RWPE2 (cell line): Measurements from ENCODE around the gene BLCAP.
"Not testable (repeated sequence)": the region's sequence is repeated elsewhere in the genome, so short reads cannot be mapped to it uniquely, and the experiment has no call there.

ENCODE experiments used
- ATAC-seq: fragments of 200-7000 bp; cut with Tn5 transposase; 3 replicates; pipeline ENCODE4 v1.9.1; 2021; ENCODE audit warnings: low read depth
- DNase-seq: peaks from one replicate; pipeline ENCODE4 v3.0.0-alpha.2; 2020; ENCODE audit warnings: low spot score
- H3K27ac ChIP-seq: fragments of 450-650 bp; 2 replicates; pipeline ENCODE4 v1.5.1; 2017; ENCODE audit warnings: mild to moderate bottlenecking; ENCODE audit not compliant: poor library complexity, severe bottlenecking
- H3K27me3 ChIP-seq: fragments of 250-450 bp; sonication (Bioruptor Pico); 2 replicates; pipeline ENCODE4 v1.5.1; 2021; ENCODE audit warnings: mild to moderate bottlenecking, moderate library complexity; ENCODE audit not compliant: insufficient read depth, poor library complexity, severe bottlenecking
- H3K36me3 ChIP-seq: fragments of 250-450 bp; sonication (Bioruptor Pico); 2 replicates; pipeline ENCODE4 v1.5.1; 2020; ENCODE audit warnings: low read depth, mild to moderate bottlenecking, moderate library complexity
- H3K4me1 ChIP-seq: fragments of 250-450 bp; sonication (Bioruptor Pico); 2 replicates; pipeline ENCODE4 v1.5.1; 2021; ENCODE audit warnings: mild to moderate bottlenecking, moderate library complexity; ENCODE audit not compliant: insufficient read depth, poor library complexity, severe bottlenecking
- H3K4me3 ChIP-seq: fragments of 250-450 bp; sonication (Bioruptor Pico); 2 replicates; pipeline ENCODE4 v1.5.1; 2021; ENCODE audit warnings: mild to moderate bottlenecking, moderate library complexity; ENCODE audit not compliant: severe bottlenecking
- H3K9me3 ChIP-seq: fragments of 250-450 bp; sonication (Bioruptor Pico); 2 replicates; pipeline ENCODE4 v1.5.1; 2021; ENCODE audit warnings: mild to moderate bottlenecking, moderate library complexity; ENCODE audit not compliant: severe bottlenecking
- CTCF ChIP-seq: fragments of 450-650 bp; IDR thresholded peaks from one replicate; pipeline ENCODE4 v1.5.1; 2017; ENCODE audit warnings: mild to moderate bottlenecking, moderate library complexity; ENCODE audit not compliant: poor library complexity, severe bottlenecking

BLCAP gene, protein sequence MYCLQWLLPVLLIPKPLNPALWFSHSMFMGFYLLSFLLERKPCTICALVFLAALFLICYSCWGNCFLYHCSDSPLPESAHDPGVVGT

GRCh38 chr20:37527638-37528445 is at the start of gene BLCAP:
Gene BLCAP, minus strand, starts transcription at chr20:37527876. Its CDS starts 8,702 bp downstream, at chr20:37519174.
- ATAC-seq (peak; percentile 58), DNase-seq (peak; percentile 100)
- H3K36me3 ChIP-seq: peaks cover 32% of the 10 kb centered on the region
- no peaks in the 10 kb centered on the region for H3K27me3 ChIP-seq
- H3K9me3 ChIP-seq: no peaks in the 10 kb centered on the region
- peak within 1 kb of the TSS; percentile 90 for H3K4me3 ChIP-seq
- H3K4me1 ChIP-seq: peaks cover 38% of the 10 kb centered on the region
- peak within 1 kb of the TSS; percentile 98 for H3K27ac ChIP-seq
- no peak for TF ChIP-seq CTCF

GRCh38 chr20:37577436-37577835 is 49.8 kb upstream of the BLCAP start:
- not testable (repeated sequence) for H3K27me3 ChIP-seq, H3K4me3 ChIP-seq, ATAC-seq, H3K9me3 ChIP-seq, H3K27ac ChIP-seq, H3K36me3 ChIP-seq, H3K4me1 ChIP-seq
- peak; percentile 53 for DNase-seq

GRCh38 chr20:37576911-37577310 is 49.2 kb upstream of the BLCAP start:
- DNase-seq (peak; percentile 61), ATAC-seq (no peak)
- no peak for TF ChIP-seq CTCF
- H3K4me1 ChIP-seq: no peaks in the 10 kb centered on the region
- no peak overlapping the region for H3K4me3 ChIP-seq
- peaks cover 6% of the 10 kb centered on the region for H3K27me3 ChIP-seq
- no peak overlapping the region for H3K27ac ChIP-seq
- no peaks in the 10 kb centered on the region for H3K36me3 ChIP-seq
- no peaks in the 10 kb centered on the region for H3K9me3 ChIP-seq

DNA sequence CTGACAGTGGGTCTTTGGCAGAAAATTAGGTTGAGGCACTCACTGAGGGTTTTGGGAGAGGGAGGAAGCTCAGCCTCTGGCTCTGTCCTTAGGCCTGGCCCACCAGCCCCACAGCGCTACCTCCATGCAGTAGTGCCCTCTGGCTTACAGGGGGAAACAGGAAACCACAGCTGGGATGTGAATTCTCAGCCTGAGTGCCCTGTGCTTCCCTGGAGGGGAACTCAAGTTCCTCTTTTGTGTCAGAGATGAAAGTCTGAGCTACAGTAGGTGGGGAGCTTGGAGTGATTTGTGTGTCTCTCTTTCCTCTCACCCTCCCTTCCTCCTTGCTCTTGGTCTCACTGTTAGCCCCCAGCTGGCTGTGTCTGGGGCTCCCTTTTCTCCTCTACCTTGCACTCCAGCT is 48.2 kb upstream of the BLCAP start:
- Histone ChIP-seq H3K4me1 (no peaks in the 10 kb centered on the region), H3K27ac (no peak overlapping the region), H3K36me3 (no peaks in the 10 kb centered on the region), H3K9me3 (no peaks in the 10 kb centered on the region), H3K27me3 (peaks cover 13% of the 10 kb centered on the region), H3K4me3 (no peak overlapping the region)
- DNase-seq (peak; percentile 59), ATAC-seq (0 out of 3 replicates have a peak, but pooled peaks have one; percentile 13)
- TF ChIP-seq CTCF: no peak

DNA sequence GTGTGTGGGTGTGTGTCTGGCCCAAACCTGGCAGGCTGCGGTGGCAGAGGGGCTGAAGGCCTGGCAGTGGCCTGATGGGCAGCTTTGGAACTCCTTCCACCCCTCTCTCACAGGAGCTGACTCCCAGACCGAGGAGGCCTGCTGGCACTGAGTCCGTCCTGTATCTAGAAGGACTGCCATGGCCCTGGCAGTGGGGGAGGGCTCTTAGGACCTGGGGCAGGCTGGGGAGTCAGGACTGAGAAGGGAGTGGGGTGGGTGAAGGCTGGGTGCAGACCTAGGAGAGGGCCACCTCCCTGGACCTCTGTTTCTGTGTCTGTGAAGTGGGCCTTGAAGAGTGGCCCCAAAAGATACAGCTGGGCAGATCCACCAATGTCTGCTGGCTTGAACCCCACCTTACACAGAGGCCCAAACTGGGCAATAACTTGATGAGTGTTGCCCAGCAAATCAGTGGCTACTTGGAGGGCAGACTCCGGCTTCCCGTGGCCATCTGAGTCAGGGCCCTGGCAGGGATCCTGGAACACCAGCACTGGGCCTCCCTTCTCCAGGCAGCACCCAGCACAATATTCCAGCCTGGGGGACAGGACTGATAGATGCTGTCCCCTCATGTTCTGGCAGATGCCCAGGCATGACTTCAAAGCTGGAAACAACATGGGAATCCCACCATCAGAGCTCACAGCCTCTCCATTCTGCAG is 46.7 kb upstream of the BLCAP start:
- H3K27ac ChIP-seq: no peak overlapping the region
- peaks cover 29% of the 10 kb centered on the region for H3K27me3 ChIP-seq
- DNase-seq: peak; percentile 76
- H3K9me3 ChIP-seq: no peaks in the 10 kb centered on the region
- H3K4me1 ChIP-seq: no peaks in the 10 kb centered on the region
- no peak for TF ChIP-seq CTCF
- no peaks in the 10 kb centered on the region for H3K36me3 ChIP-seq
- no peak overlapping the region for H3K4me3 ChIP-seq
- no peak for ATAC-seq
